T1000 (cell line): ENCODE data around the gene RNASE11.
"Not testable (repeated sequence)": the region's sequence is repeated elsewhere in the genome, so short reads cannot be mapped to it uniquely, and the experiment has no call there.

Source experiments
- DNase-seq: peaks from one replicate; lab custom pipeline; 2025; ENCODE audit warnings: mixed read lengths; lab: John Stamatoyannopoulos, UW

Gene RNASE11

GRCh38 chr14:20580242-20580641 lies 7.6 kb downstream of the RNASE11 start:
- no peak for DNase-seq

- no peak for DNase-seq
Measured at GRCh38 chr14:20578784-20579502, 8.9 kb downstream of the RNASE11 start.

- DNase-seq, result no peak
Measured at GRCh38 chr14:20578325-20578724, 9.5 kb downstream of the RNASE11 start.

- not testable (repeated sequence) for DNase-seq
Measured at GRCh38 chr14:20572382-20572990, 15.3 kb downstream of the RNASE11 start.

GRCh38 chr14:20570720-20571119 lies 17.1 kb downstream of the RNASE11 start:
- not testable (repeated sequence) for DNase-seq

GRCh38 chr14:20569865-20570264 lies 17.9 kb downstream of the RNASE11 start:
- not testable (repeated sequence) for DNase-seq

- DNase-seq, result no peak
Measured at GRCh38 chr14:20569066-20569465, 18.7 kb downstream of the RNASE11 start.

GRCh38 chr14:20568393-20568792 lies 19.4 kb downstream of the RNASE11 start:
- DNase-seq, result no peak

- DNase-seq, result not testable (repeated sequence)
Measured at GRCh38 chr14:20567199-20567598, 20.6 kb downstream of the RNASE11 start.

GRCh38 chr14:20564501-20564997 lies 23.3 kb downstream of the RNASE11 start:
- DNase-seq, result no peak

GRCh38 chr14:20563971-20564370 lies 23.8 kb downstream of the RNASE11 start:
- DNase-seq, result no peak

GRCh38 chr14:20560961-20561360 lies 26.8 kb downstream of the RNASE11 start, which contains the start of gene RNASE9:
RNASE9 (minus strand) TSS chr14:20561047.
- no peak for DNase-seq

- no peak for DNase-seq
Measured at GRCh38 chr14:20559461-20559904, 28.3 kb downstream of the RNASE11 start.

- no peak for DNase-seq
Measured at GRCh38 chr14:20557212-20557542, 30.6 kb downstream of the RNASE11 start.

- no peak for DNase-seq
Measured at GRCh38 chr14:20556500-20557211, 31.1 kb downstream of the RNASE11 start.

- DNase-seq, result no peak
Measured at GRCh38 chr14:20555845-20556244, 32.0 kb downstream of the RNASE11 start.

GRCh38 chr14:20553024-20553423 lies 34.8 kb downstream of the RNASE11 start:
- DNase-seq, result no peak

- DNase-seq, result no peak
Measured at GRCh38 chr14:20551606-20552005, 36.2 kb downstream of the RNASE11 start.

GRCh38 chr14:20550926-20551325 lies 36.9 kb downstream of the RNASE11 start:
- no peak for DNase-seq

- no peak for DNase-seq
Measured at GRCh38 chr14:20548414-20549158, 39.2 kb downstream of the RNASE11 start.

GRCh38 chr14:20546877-20547276 lies 40.9 kb downstream of the RNASE11 start:
- no peak for DNase-seq

- no peak for DNase-seq
Measured at GRCh38 chr14:20539906-20540305, 47.9 kb downstream of the RNASE11 start.
